Measurements from ENCODE around the gene HSPBAP1. TPM values are rescaled to one million over a fixed set of nuclear protein-coding genes. Genes with fewer than 3 reads are reported as not detected.

Gene HSPBAP1
- total RNA-seq, 6 experiments from 2014 or later = 2.4 to 4.0 (median 3.3) TPM

GRCh38 chr3:122803977-122804376, 10.3 kb upstream of the HSPBAP1 start:
- WGBS (ENCODE audit: insufficient coverage, low coverage, low lambda C conversion rate, missing lambda C conversion rate) = 67% methylated on average over 1 of the region's 2 CpGs
- DNase-seq = no peak
- intact Hi-C loops (cut with DNase I) = no loop called here
- TF ChIP-seq POLR2A (IDR thresholded peaks at IDR 0.05) = no peak
- TF ChIP-seq CTCF (IDR thresholded peaks at IDR 0.05) = no peak
- Histone ChIP-seq H3K27me3 (no peaks in the 10 kb centered on the region), H3K4me3 (no peak overlapping the region), H3K27ac (no peak overlapping the region), H3K9me3 (no peaks in the 10 kb centered on the region), H3K4me1 (no peaks in the 10 kb centered on the region), H3K36me3 (no peaks in the 10 kb centered on the region)
- no peak for ATAC-seq

GRCh38 chr3:122802323-122802722, 8.7 kb upstream of the HSPBAP1 start:
- no peak for ATAC-seq
- TF ChIP-seq POLR2A (IDR thresholded peaks at IDR 0.05) (no peak), CTCF (IDR thresholded peaks at IDR 0.05) (no peak)
- WGBS (ENCODE audit: insufficient coverage, low coverage, low lambda C conversion rate, missing lambda C conversion rate) = 100% methylated on average over 1 of the region's 1 CpG

GRCh38 chr3:122800706-122801237, 7.1 kb upstream of the HSPBAP1 start:
- Histone ChIP-seq H3K9me3 (no peaks in the 10 kb centered on the region), H3K4me3 (no peak overlapping the region), H3K27ac (no peak overlapping the region), H3K27me3 (no peaks in the 10 kb centered on the region), H3K4me1 (peaks cover 0 to 5% (median 2%) of the 10 kb centered on the region in 4 donors), H3K36me3 (no peaks in the 10 kb centered on the region)
- no peak for DNase-seq
- WGBS (ENCODE audit: insufficient coverage, low coverage, low lambda C conversion rate, missing lambda C conversion rate) = 87% methylated on average over 3 of the region's 3 CpGs
- peak in 1 of 4 donors; percentile 31 for ATAC-seq
- TF ChIP-seq POLR2A (IDR thresholded peaks at IDR 0.05) (no peak), CTCF (IDR thresholded peaks at IDR 0.05) (no peak)
- intact Hi-C loops (cut with DNase I) = no loop called here

More at GRCh38 chr3:122802323-122802722, 8.7 kb upstream of the HSPBAP1 start:
- DNase-seq = no peak
- no peaks in the 10 kb centered on the region for H3K36me3 ChIP-seq
- intact Hi-C loops (cut with DNase I) = no loop called here
- H3K9me3 ChIP-seq = no peaks in the 10 kb centered on the region
- no peaks in the 10 kb centered on the region for H3K27me3 ChIP-seq
- no peaks in the 10 kb centered on the region for H3K4me1 ChIP-seq
- H3K27ac ChIP-seq = no peak overlapping the region
- H3K4me3 ChIP-seq = no peak overlapping the region

GRCh38 chr3:122800031-122800430, 6.4 kb upstream of the HSPBAP1 start:
- 88% methylated on average over 1 of the region's 1 CpG for WGBS (ENCODE audit: insufficient coverage, low coverage, low lambda C conversion rate, missing lambda C conversion rate)
- Histone ChIP-seq H3K4me3 (no peak overlapping the region), H3K9me3 (no peaks in the 10 kb centered on the region)

More at GRCh38 chr3:122800031-122800430, 6.4 kb upstream of the HSPBAP1 start:
- no peak overlapping the region for H3K27ac ChIP-seq
- H3K27me3 ChIP-seq = no peaks in the 10 kb centered on the region
- no peak for DNase-seq
- intact Hi-C loops (cut with DNase I) = no loop called here
- TF ChIP-seq POLR2A (IDR thresholded peaks at IDR 0.05) (no peak), CTCF (IDR thresholded peaks at IDR 0.05) (no peak)
- H3K4me1 ChIP-seq = peaks cover 0 to 8% (median 4%) of the 10 kb centered on the region in 4 donors
- no peak for ATAC-seq
- no peaks in the 10 kb centered on the region for H3K36me3 ChIP-seq
